T-cell (primary cell): ENCODE data around the gene GSAP. TPM values are rescaled to one million over a fixed set of nuclear protein-coding genes. Genes with fewer than 3 reads are reported as not detected.

ENCODE experiments used
- ATAC-seq, 4 experiments: fragments of 200-7000 bp in 3 of 4; fragments of 150-1000 bp in 1 of 4; cut with Tn5 transposase; replicated peaks in 1 of 4; 1 replicate in 3 of 4; 2 replicates in 1 of 4; pipeline ENCODE4 v1.10.0; 2021; ENCODE audit warnings: moderate library complexity in 3 of 4, mild to moderate bottlenecking in 2 of 4, moderate number of reproducible peaks in 1 of 4
- CTCF ChIA-PET, 2 donors: fragments of 300-600 bp; sonication (Branson Sonifier 250); formaldehyde crosslinking; loops; one replicate each; lab custom pipeline; 2022; ENCODE audit warnings: antibody characterized with exemption in 2 of 2; lab: Charles Lee
- POLR2A ChIA-PET, 2 donors: fragments of 300-600 bp; sonication (Branson Sonifier 250); formaldehyde crosslinking; loops; one replicate each; lab custom pipeline; 2022; ENCODE audit warnings: antibody characterized with exemption in 2 of 2; lab: Charles Lee
- DNase-seq, 35 experiments: peaks; one replicate each; pipeline versions ENCODE4 v3.0.0 to v3.0.0-alpha.2; 2013 to 2023
- H3K27ac ChIP-seq: one replicate; pipeline ENCODE4 v1.5.1; 2013; ENCODE audit warnings: low read length
- H3K27me3 ChIP-seq, 2 experiments: replicated peaks in 1 of 2; 1 replicate in 1 of 2; 2 replicates in 1 of 2; pipeline versions ENCODE4 v1.6.1 to v1.7.0; 2013; ENCODE audit warnings: low read length in 1 of 2, mixed read lengths in 1 of 2; ENCODE audit not compliant: control insufficient read depth in 2 of 2, insufficient read depth in 2 of 2; ENCODE audit errors: extremely low read depth in 1 of 2
- H3K36me3 ChIP-seq, 2 donors: 1 replicate in 1 of 2; 2 replicates in 1 of 2; pipeline versions ENCODE4 v1.6.1 to v1.7.0; 2013; ENCODE audit warnings: low read length in 1 of 2; ENCODE audit not compliant: control insufficient read depth in 2 of 2, insufficient read depth in 1 of 2; ENCODE audit errors: extremely low read depth in 1 of 2
- H3K4me1 ChIP-seq, 2 experiments: 1 replicate in 1 of 2; 2 replicates in 1 of 2; pipeline versions ENCODE4 v1.6.1 to v1.7.0; 2013; ENCODE audit warnings: low read length in 2 of 2, mixed read lengths in 1 of 2; ENCODE audit not compliant: insufficient read depth in 2 of 2, control insufficient read depth in 1 of 2; ENCODE audit errors: extremely low read depth in 1 of 2
- H3K4me3 ChIP-seq, 2 donors: 1 replicate in 1 of 2; 2 replicates in 1 of 2; pipeline versions ENCODE4 v1.5.1 to v1.7.0; 2013; ENCODE audit warnings: mild to moderate bottlenecking in 2 of 2, low read length in 1 of 2, moderate library complexity in 1 of 2; ENCODE audit not compliant: control insufficient read depth in 1 of 2; ENCODE audit errors: extremely low read depth in 1 of 2
- H3K9me3 ChIP-seq: 2 replicates; pipeline ENCODE4 v1.7.0; 2013
- H3K27ac Mint-ChIP-seq, 2 donors: one replicate each; pipeline ENCODE4 v1.8.0; 2020 to 2021; ENCODE audit warnings: mild to moderate bottlenecking in 2 of 2, mixed read lengths in 2 of 2
- H3K27me3 Mint-ChIP-seq, 2 donors: one replicate each; pipeline ENCODE4 v1.8.0; 2021 to 2022; ENCODE audit warnings: mixed read lengths in 2 of 2
- H3K36me3 Mint-ChIP-seq: one replicate; pipeline ENCODE4 v1.8.0; 2021; ENCODE audit warnings: mixed read lengths
- H3K4me1 Mint-ChIP-seq, 3 donors: one replicate each; pipeline ENCODE4 v1.8.0; 2020 to 2022; ENCODE audit warnings: mixed read lengths in 3 of 3, mild to moderate bottlenecking in 1 of 3
- H3K4me3 Mint-ChIP-seq, 3 donors: one replicate each; pipeline ENCODE4 v1.8.0; 2020 to 2022; ENCODE audit warnings: mild to moderate bottlenecking in 3 of 3, mixed read lengths in 3 of 3, moderate library complexity in 3 of 3
- H3K9me3 Mint-ChIP-seq, 3 donors: one replicate each; pipeline ENCODE4 v1.8.0; 2020 to 2022; ENCODE audit warnings: mixed read lengths in 3 of 3
- WGBS: methylation state at CpG from one replicate; pipeline ENCODE4 v1.1.5; 2013; ENCODE audit warnings: missing lambda C conversion rate; ENCODE audit not compliant: insufficient coverage; 5-methylcytosine and 5-hydroxymethylcytosine counted together
- total RNA-seq, 35 experiments: library from RNA in 6 of 35; stranded (reverse) in 6 of 35; fragments of 120-200 nt in 1 of 35; gene quantifications; one replicate each; pipeline versions ENCODE4 v1.2.1 to v1.2.4 and lab custom pipeline; 2013 to 2026

GSAP gene
- total RNA-seq, 5 donors from 2014 or later (not counting 1 experiment from before 2014, with no cell fraction given), result 17.7 to 40.0 (median 25.7) TPM

GRCh38 chr7:77401002-77401401 lies 15.1 kb downstream of the GSAP start:
- DNase-seq (no peak), ATAC-seq (no peak)
- Histone ChIP-seq H3K4me3 (no peak overlapping the region), H3K36me3 (peaks cover 0 to 13% of the 10 kb centered on the region in 2 donors), H3K9me3 (no peaks in the 10 kb centered on the region), H3K27me3 (no peaks in the 10 kb centered on the region), H3K4me1 (no peaks in the 10 kb centered on the region), H3K27ac (no peak overlapping the region)
- Mint-ChIP-seq H3K9me3 (no peaks in the 10 kb centered on the region), H3K36me3 (peaks cover 55% of the 10 kb centered on the region), H3K4me1 (peaks cover 0 to 14% (median 8%) of the 10 kb centered on the region in 3 donors), H3K27ac (no peak overlapping the region), H3K27me3 (no peaks in the 10 kb centered on the region), H3K4me3 (no peak overlapping the region)
- ChIA-PET CTCF (no interaction called here), POLR2A (no interaction called here)
- WGBS, result no CpG with 5 or more reads among the region's 2 CpGs

GRCh38 chr7:77399816-77400215 lies 16.3 kb downstream of the GSAP start:
- Mint-ChIP-seq H3K36me3 (peaks cover 63% of the 10 kb centered on the region), H3K27me3 (no peaks in the 10 kb centered on the region), H3K27ac (no peak overlapping the region), H3K4me1 (peaks cover 0 to 14% (median 8%) of the 10 kb centered on the region in 3 donors), H3K9me3 (no peaks in the 10 kb centered on the region), H3K4me3 (no peak overlapping the region)
- DNase-seq, result no peak
- no peak overlapping the region for H3K27ac ChIP-seq
- no peaks in the 10 kb centered on the region for H3K9me3 ChIP-seq
- no peak overlapping the region for H3K4me3 ChIP-seq
- H3K4me1 ChIP-seq, result no peaks in the 10 kb centered on the region
- POLR2A ChIA-PET, result no interaction called here
- CTCF ChIA-PET, result interaction anchor here in 1 of 2 donors (1.0 kb wide), 1 partner anchor 117 kb away, joined by 3 read pairs; no protein-coding TSS in a partner anchor
- H3K27me3 ChIP-seq, result no peaks in the 10 kb centered on the region
- H3K36me3 ChIP-seq, result peaks cover 0 to 13% of the 10 kb centered on the region in 2 donors
- WGBS, result 100% methylated on average over 1 of the region's 2 CpGs
- no peak for ATAC-seq

GRCh38 chr7:77396894-77397547 lies 19.1 kb downstream of the GSAP start:
- no peak overlapping the region for H3K27ac ChIP-seq
- no peak overlapping the region for H3K4me3 Mint-ChIP-seq
- H3K4me1 ChIP-seq, result peaks cover 0 to 5% of the 10 kb centered on the region in 2 experiments
- H3K4me3 ChIP-seq, result no peak overlapping the region
- H3K27me3 Mint-ChIP-seq, result no peaks in the 10 kb centered on the region
- ChIA-PET CTCF (interaction anchor here in 1 of 2 donors (0.6 kb wide), 1 partner anchor 18 kb away, joined by 3 read pairs; no protein-coding TSS in a partner anchor), POLR2A (no interaction called here)
- H3K27me3 ChIP-seq, result no peaks in the 10 kb centered on the region
- no CpG with 5 or more reads among the region's 2 CpGs for WGBS
- peaks cover 0 to 13% of the 10 kb centered on the region in 2 donors for H3K36me3 ChIP-seq
- no peak overlapping the region for H3K27ac Mint-ChIP-seq
- H3K4me1 Mint-ChIP-seq, result peaks cover 12 to 30% (median 24%) of the 10 kb centered on the region in 3 donors
- H3K9me3 ChIP-seq, result no peaks in the 10 kb centered on the region
- DNase-seq (no peak), ATAC-seq (no peak)
- H3K36me3 Mint-ChIP-seq, result peaks cover 66% of the 10 kb centered on the region
- no peaks in the 10 kb centered on the region for H3K9me3 Mint-ChIP-seq

- Mint-ChIP-seq H3K9me3 (no peaks in the 10 kb centered on the region), H3K4me3 (no peak overlapping the region), H3K36me3 (peaks cover 67% of the 10 kb centered on the region), H3K27me3 (no peaks in the 10 kb centered on the region), H3K4me1 (peaks cover 12 to 28% (median 22%) of the 10 kb centered on the region in 3 donors), H3K27ac (no peak overlapping the region)
- Histone ChIP-seq H3K9me3 (no peaks in the 10 kb centered on the region), H3K27ac (no peak overlapping the region), H3K4me1 (peaks cover 0 to 5% of the 10 kb centered on the region in 2 experiments), H3K4me3 (no peak overlapping the region), H3K36me3 (peaks cover 0 to 13% of the 10 kb centered on the region in 2 donors), H3K27me3 (no peaks in the 10 kb centered on the region)
- DNase-seq (no peak), ATAC-seq (no peak)
- ChIA-PET POLR2A (interaction anchor here in 1 of 2 donors (0.5 kb wide), 1 partner anchor 23 kb away, joined by 3 read pairs; no protein-coding TSS in a partner anchor), CTCF (interaction anchor here in 1 of 2 donors (0.6 kb wide), 1 partner anchor 97 kb away, joined by 7 read pairs; no protein-coding TSS in a partner anchor)
- WGBS, result 83% methylated on average over 1 of the region's 1 CpG
Observed at GRCh38 chr7:77395626-77396025, 20.5 kb downstream of the GSAP start.

GRCh38 chr7:77393954-77394353 lies 22.2 kb downstream of the GSAP start:
- Histone ChIP-seq H3K4me1 (peaks cover 0 to 5% of the 10 kb centered on the region in 2 experiments), H3K27me3 (no peaks in the 10 kb centered on the region), H3K4me3 (no peak overlapping the region), H3K36me3 (peaks cover 0 to 9% of the 10 kb centered on the region in 2 donors), H3K27ac (no peak overlapping the region), H3K9me3 (no peaks in the 10 kb centered on the region)
- Mint-ChIP-seq H3K4me1 (peaks cover 12 to 22% (median 20%) of the 10 kb centered on the region in 3 donors), H3K36me3 (peaks cover 57% of the 10 kb centered on the region), H3K27ac (no peak overlapping the region), H3K4me3 (no peak overlapping the region), H3K9me3 (no peaks in the 10 kb centered on the region), H3K27me3 (no peaks in the 10 kb centered on the region)
- ChIA-PET POLR2A (no interaction called here), CTCF (no interaction called here)
- no peak for DNase-seq
- ATAC-seq, result no peak
- 98% methylated on average over 6 of the region's 6 CpGs for whole genome bisulfite sequencing

GRCh38 chr7:77393261-77393660 lies 22.9 kb downstream of the GSAP start:
- ChIA-PET POLR2A (no interaction called here), CTCF (no interaction called here)
- ATAC-seq (peak in 2 of 4 experiments; percentile 29 to 36), DNase-seq (no peak)
- Mint-ChIP-seq H3K36me3 (peaks cover 59% of the 10 kb centered on the region), H3K4me1 (peaks cover 12 to 22% (median 20%) of the 10 kb centered on the region in 3 donors), H3K27ac (peak overlapping the region in 1 of 2 donors; percentile 11), H3K9me3 (no peaks in the 10 kb centered on the region), H3K27me3 (no peaks in the 10 kb centered on the region), H3K4me3 (no peak overlapping the region)
- H3K4me3 ChIP-seq, result no peak overlapping the region
- no peak overlapping the region for H3K27ac ChIP-seq
- no peaks in the 10 kb centered on the region for H3K9me3 ChIP-seq
- H3K4me1 ChIP-seq, result peaks cover 0 to 5% of the 10 kb centered on the region in 2 experiments
- 18% methylated on average over 2 of the region's 5 CpGs for WGBS
- H3K36me3 ChIP-seq, result peaks cover 0 to 9% of the 10 kb centered on the region in 2 donors
- H3K27me3 ChIP-seq, result no peaks in the 10 kb centered on the region
